Bronchial epithelial cell (primary cell): ENCODE measurements around the gene ACKR2. TPM values are rescaled to one million over a fixed set of nuclear protein-coding genes. Genes with fewer than 3 reads are reported as not detected.

Experiments
- DNase-seq: peaks from one replicate; pipeline ENCODE4 v3.0.0-alpha.2; 2010; ENCODE audit warnings: low read depth
- FAIRE-seq: peaks from 2 replicates; lab custom pipeline; 2011; peaks lifted over from hg19 to GRCh38; lab: Jason Lieb, UNC
- H3K27me3 ChIP-seq: 2 replicates; pipeline ENCODE4 v1.5.1; 2011; ENCODE audit warnings: low read length; ENCODE audit not compliant: control insufficient read depth, insufficient read depth
- H3K36me3 ChIP-seq: 2 replicates; pipeline ENCODE4 v1.5.1; 2011; ENCODE audit warnings: low read length; ENCODE audit not compliant: control insufficient read depth, insufficient read depth
- H3K4me3 ChIP-seq: 2 replicates; pipeline ENCODE4 v1.5.1; 2011; ENCODE audit warnings: mild to moderate bottlenecking, low read depth, low read length, control low read depth
- total RNA-seq: library from RNA; depleted of rRNA; stranded (reverse); fragments of >200 nt; gene quantifications from 2 replicates; pipeline ENCODE4 v1.2.1, GENCODE V29; 2014
- TF ChIP-seq, protein P1 (sequence below): IDR thresholded peaks from 2 replicates; pipeline ENCODE4 v1.5.1; 2011; ENCODE audit warnings: mild to moderate bottlenecking, moderate library complexity, low read length, control low read depth, inconsistent platforms; ENCODE audit not compliant: insufficient read depth, severe bottlenecking

The ACKR2 gene, protein sequence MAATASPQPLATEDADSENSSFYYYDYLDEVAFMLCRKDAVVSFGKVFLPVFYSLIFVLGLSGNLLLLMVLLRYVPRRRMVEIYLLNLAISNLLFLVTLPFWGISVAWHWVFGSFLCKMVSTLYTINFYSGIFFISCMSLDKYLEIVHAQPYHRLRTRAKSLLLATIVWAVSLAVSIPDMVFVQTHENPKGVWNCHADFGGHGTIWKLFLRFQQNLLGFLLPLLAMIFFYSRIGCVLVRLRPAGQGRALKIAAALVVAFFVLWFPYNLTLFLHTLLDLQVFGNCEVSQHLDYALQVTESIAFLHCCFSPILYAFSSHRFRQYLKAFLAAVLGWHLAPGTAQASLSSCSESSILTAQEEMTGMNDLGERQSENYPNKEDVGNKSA
- total RNA-seq: 1.3 and 3.3 TPM in 2 replicates

DNA sequence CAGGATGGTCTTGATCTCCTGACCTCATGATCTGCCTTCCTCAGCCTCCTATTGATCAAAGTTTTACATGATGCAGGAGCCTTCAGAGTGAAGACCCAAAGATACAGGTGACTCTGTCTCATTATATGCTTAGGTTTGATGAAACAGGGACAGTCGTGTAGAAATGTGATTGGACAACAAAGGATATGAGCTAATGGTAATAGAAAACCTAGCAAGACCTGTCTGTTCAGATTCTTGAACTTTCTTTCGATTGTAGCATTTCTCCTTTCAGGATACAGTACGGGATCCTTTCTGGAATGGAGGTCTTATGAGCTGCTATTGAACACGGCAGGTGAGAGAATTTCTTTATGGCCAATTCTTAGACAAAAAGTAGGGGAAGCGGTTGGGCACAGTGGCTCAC lies at the start of gene ACKR2:
Gene ACKR2, plus strand, starts transcription at position 244 of the 400 bp plus-strand sequence. CDS start 55,058 bp downstream, outside the sequence.
- Histone ChIP-seq H3K4me3 (no peak within 1 kb of the TSS), H3K36me3 (no peaks in the 10 kb centered on the region), H3K27me3 (no peaks in the 10 kb centered on the region)
- no peak for FAIRE-seq
- DNase-seq: peak; percentile 42
- TF ChIP-seq, protein P1, sequence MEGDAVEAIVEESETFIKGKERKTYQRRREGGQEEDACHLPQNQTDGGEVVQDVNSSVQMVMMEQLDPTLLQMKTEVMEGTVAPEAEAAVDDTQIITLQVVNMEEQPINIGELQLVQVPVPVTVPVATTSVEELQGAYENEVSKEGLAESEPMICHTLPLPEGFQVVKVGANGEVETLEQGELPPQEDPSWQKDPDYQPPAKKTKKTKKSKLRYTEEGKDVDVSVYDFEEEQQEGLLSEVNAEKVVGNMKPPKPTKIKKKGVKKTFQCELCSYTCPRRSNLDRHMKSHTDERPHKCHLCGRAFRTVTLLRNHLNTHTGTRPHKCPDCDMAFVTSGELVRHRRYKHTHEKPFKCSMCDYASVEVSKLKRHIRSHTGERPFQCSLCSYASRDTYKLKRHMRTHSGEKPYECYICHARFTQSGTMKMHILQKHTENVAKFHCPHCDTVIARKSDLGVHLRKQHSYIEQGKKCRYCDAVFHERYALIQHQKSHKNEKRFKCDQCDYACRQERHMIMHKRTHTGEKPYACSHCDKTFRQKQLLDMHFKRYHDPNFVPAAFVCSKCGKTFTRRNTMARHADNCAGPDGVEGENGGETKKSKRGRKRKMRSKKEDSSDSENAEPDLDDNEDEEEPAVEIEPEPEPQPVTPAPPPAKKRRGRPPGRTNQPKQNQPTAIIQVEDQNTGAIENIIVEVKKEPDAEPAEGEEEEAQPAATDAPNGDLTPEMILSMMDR: no peak

GRCh38 chr3:42762046-42762724 lies 47.1 kb upstream of the ACKR2 start:
- TF ChIP-seq, protein P1: no peak
- DNase-seq: no peak
- Histone ChIP-seq H3K27me3 (no peaks in the 10 kb centered on the region), H3K36me3 (no peaks in the 10 kb centered on the region), H3K4me3 (no peak overlapping the region)
- FAIRE-seq: no peak

- TF ChIP-seq, protein P1: no peak
- H3K36me3 ChIP-seq: no peaks in the 10 kb centered on the region
- H3K27me3 ChIP-seq: no peaks in the 10 kb centered on the region
- no peak for DNase-seq
- no peak for FAIRE-seq
- H3K4me3 ChIP-seq: no peak overlapping the region
Observed at GRCh38 chr3:42763021-42763420, 46.2 kb upstream of the ACKR2 start.

- no peak for DNase-seq
- Histone ChIP-seq H3K4me3 (no peak overlapping the region), H3K27me3 (no peaks in the 10 kb centered on the region), H3K36me3 (no peaks in the 10 kb centered on the region)
- TF ChIP-seq, protein P1: no peak
- FAIRE-seq: no peak
Observed at GRCh38 chr3:42764115-42764514, 45.1 kb upstream of the ACKR2 start.

DNA sequence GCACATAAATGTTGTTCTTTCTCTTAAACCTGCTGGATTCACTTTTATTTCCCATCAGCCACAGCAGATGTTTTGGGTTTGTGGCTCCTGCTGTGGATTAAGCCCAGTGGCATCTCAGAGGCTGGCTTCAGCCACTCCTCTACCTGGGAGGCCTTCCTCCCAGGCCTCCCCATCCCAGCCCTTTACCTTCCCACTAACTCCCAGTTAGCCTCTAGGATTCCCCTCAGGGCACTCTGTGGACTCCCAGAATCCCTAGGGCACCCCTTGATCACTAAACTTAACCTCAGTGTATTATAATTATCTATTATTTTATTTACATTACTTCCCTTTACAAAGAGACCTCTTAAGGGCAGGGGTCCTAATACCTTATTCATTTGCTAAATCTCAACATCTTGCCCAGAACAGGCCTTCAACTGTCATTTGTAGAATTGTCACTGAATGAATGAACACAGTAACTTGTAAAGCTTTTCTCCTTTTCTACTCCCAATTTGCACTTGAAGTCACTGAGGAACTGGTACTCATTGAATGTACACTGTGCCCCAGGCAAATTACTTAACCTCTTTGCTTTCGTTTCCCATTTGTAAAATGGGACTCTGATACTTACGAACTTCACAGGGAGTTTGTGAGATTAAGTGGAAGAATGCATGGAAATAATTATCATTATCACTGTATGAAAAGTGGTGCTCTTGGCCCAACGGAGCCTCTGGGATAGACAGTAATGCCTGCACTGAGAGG lies 44.5 kb upstream of the ACKR2 start:
- H3K4me3 ChIP-seq: no peak overlapping the region
- no peak for FAIRE-seq
- H3K36me3 ChIP-seq: no peaks in the 10 kb centered on the region
- no peak for DNase-seq
- H3K27me3 ChIP-seq: no peaks in the 10 kb centered on the region
- TF ChIP-seq, protein P1: no peak
